ENCODE data around the gene CENPH. TPM values are rescaled to one million over a fixed set of nuclear protein-coding genes. Genes with fewer than 3 reads are reported as not detected.

CENPH gene
- total and polyA plus RNA-seq, 2 donors (not counting 3 experiments of a cell fraction or from before 2014, with no cell fraction given) = 6.5 to 16.4 TPM

GRCh38 chr5:69213513-69214215, 24.3 kb downstream of the CENPH start:
- ChIA-PET POLR2A (no interaction called here), CTCF (no interaction called here)
- intact Hi-C loops (cut with micrococcal nuclease) (no loop called here), dilution Hi-C loops (cut with MboI; ENCODE audit: extremely low pct_ligation_motif_present, low sequenced_read_pairs) (no loop called here)
- no peak overlapping the region for H3K27ac ChIP-seq (ENCODE audit: insufficient read depth, low read depth, low read length)
- H3K9ac ChIP-seq (replicated peaks; ENCODE audit: extremely low read depth, insufficient read depth, low read length) = no peak overlapping the region
- H3K9me1 ChIP-seq (replicated peaks; ENCODE audit: control insufficient read depth, extremely low read depth, insufficient read depth, low read length) = no peaks in the 10 kb centered on the region
- peaks cover under 1% of the 10 kb centered on the region for H3K79me2 ChIP-seq (ENCODE audit: control insufficient read depth, insufficient read depth, low read length)
- no peak overlapping the region for H3K4me3 ChIP-seq (replicated peaks in 1 of 3; ENCODE audit: insufficient read depth in 1 of 3, low read depth in 1 of 3, low read length in 3 of 3)
- no TSS peak for BruUV-seq (replicated peaks)
- no peak overlapping the region for H2AFZ ChIP-seq (ENCODE audit: low read depth, low read length)
- no peaks in the 10 kb centered on the region for H3K27me3 ChIP-seq (ENCODE audit: control insufficient read depth in 2 of 2, insufficient read depth in 2 of 2, low read length in 2 of 2)
- peaks cover 6% of the 10 kb centered on the region for H3K4me1 ChIP-seq (ENCODE audit: control insufficient read depth, extremely low read depth, insufficient read depth, low read length)
- no peak overlapping the region for H3K4me2 ChIP-seq (ENCODE audit: insufficient read depth, low read length)
- H3K9me3 ChIP-seq (replicated peaks; ENCODE audit: control insufficient read depth, insufficient read depth, low read length) = no peaks in the 10 kb centered on the region
- TF ChIP-seq POLR2A (IDR thresholded peaks at IDR 0.05; ENCODE audit: low read depth, low read length) = no peak
- peak; percentile 46 for TF ChIP-seq JUN (IDR thresholded peaks at IDR 0.05; ENCODE audit: borderline replicate concordance, insufficient read depth, insufficient read length, low read depth)
- peak; percentile 28 for TF ChIP-seq FOS (IDR thresholded peaks at IDR 0.05; ENCODE audit: borderline replicate concordance, insufficient read depth, low read length)
- no peaks in the 10 kb centered on the region for H3K36me3 ChIP-seq (ENCODE audit: control insufficient read depth in 2 of 2, extremely low read depth in 1 of 2, insufficient read depth in 2 of 2, low read length in 2 of 2)
- DNase-seq (ENCODE audit: low read depth, low spot score) (no peak), FAIRE-seq (peak; percentile 64)
- H4K20me1 ChIP-seq (replicated peaks; ENCODE audit: control insufficient read depth, extremely low read depth, insufficient read depth, low read length) = no peaks in the 10 kb centered on the region

- Histone ChIP-seq H3K9me3 (replicated peaks; ENCODE audit: control insufficient read depth, insufficient read depth, low read length) (no peaks in the 10 kb centered on the region), H3K36me3 (ENCODE audit: control insufficient read depth in 2 of 2, extremely low read depth in 1 of 2, insufficient read depth in 2 of 2, low read length in 2 of 2) (no peaks in the 10 kb centered on the region), H4K20me1 (replicated peaks; ENCODE audit: control insufficient read depth, extremely low read depth, insufficient read depth, low read length) (no peaks in the 10 kb centered on the region), H3K4me2 (ENCODE audit: insufficient read depth, low read length) (peak overlapping the region; percentile 97), H3K79me2 (ENCODE audit: control insufficient read depth, insufficient read depth, low read length) (peaks cover 5% of the 10 kb centered on the region), H3K9ac (replicated peaks; ENCODE audit: extremely low read depth, insufficient read depth, low read length) (peak overlapping the region; percentile 48), H2AFZ (ENCODE audit: low read depth, low read length) (peak overlapping the region; percentile 92), H3K27me3 (ENCODE audit: control insufficient read depth in 2 of 2, insufficient read depth in 2 of 2, low read length in 2 of 2) (no peaks in the 10 kb centered on the region), H3K4me1 (ENCODE audit: control insufficient read depth, extremely low read depth, insufficient read depth, low read length) (peaks cover 7% of the 10 kb centered on the region), H3K9me1 (replicated peaks; ENCODE audit: control insufficient read depth, extremely low read depth, insufficient read depth, low read length) (no peaks in the 10 kb centered on the region), H3K4me3 (replicated peaks in 1 of 3; ENCODE audit: insufficient read depth in 1 of 3, low read depth in 1 of 3, low read length in 3 of 3) (peak overlapping the region; percentile 1 to 80 (median 52)), H3K27ac (ENCODE audit: insufficient read depth, low read depth, low read length) (peak overlapping the region; percentile 15)
- BruUV-seq (replicated peaks) = TSS peak; percentile 90
- FAIRE-seq = no peak
- ChIA-PET CTCF (interaction anchor here (0.7 to 1.0 kb wide), 2 partner anchors 18 to 124 kb away, joined by 3 to 4 read pairs; partner anchors contain the start of genes CDK7 and SLC30A5), POLR2A (interaction anchor here (0.7 kb wide), 1 partner anchor 13 kb away, joined by 7 read pairs; no protein-coding TSS in a partner anchor)
- intact Hi-C loops (cut with micrococcal nuclease) (loop anchor here (1.0 kb wide), 1 partner anchor 28 kb away; the partner anchor contains the start of gene CENPH), dilution Hi-C loops (cut with MboI; ENCODE audit: extremely low pct_ligation_motif_present, low sequenced_read_pairs) (no loop called here)
- TF ChIP-seq POLR2A (IDR thresholded peaks at IDR 0.05; ENCODE audit: low read depth, low read length) = no peak
- TF ChIP-seq, protein P1, sequence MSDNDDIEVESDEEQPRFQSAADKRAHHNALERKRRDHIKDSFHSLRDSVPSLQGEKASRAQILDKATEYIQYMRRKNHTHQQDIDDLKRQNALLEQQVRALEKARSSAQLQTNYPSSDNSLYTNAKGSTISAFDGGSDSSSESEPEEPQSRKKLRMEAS (IDR thresholded peaks at IDR 0.05; ENCODE audit: insufficient read depth, insufficient read length) = no peak
- no peak for TF ChIP-seq POLR2AphosphoS5 (IDR thresholded peaks at IDR 0.05; ENCODE audit: insufficient read depth, low read depth, low read length)
- no peak for TF ChIP-seq JUN (IDR thresholded peaks at IDR 0.05; ENCODE audit: borderline replicate concordance, insufficient read depth, insufficient read length, low read depth)
- TF ChIP-seq FOS (IDR thresholded peaks at IDR 0.05; ENCODE audit: borderline replicate concordance, insufficient read depth, low read length) = no peak
- no peak for TF ChIP-seq EZH2 (IDR thresholded peaks at IDR 0.05; ENCODE audit: borderline replicate concordance, low read depth, low read length, severe bottlenecking)
- no peak for TF ChIP-seq GATA2 (IDR thresholded peaks at IDR 0.05; ENCODE audit: insufficient read depth, insufficient read length, low read depth, low read length)
- TF ChIP-seq, protein P2, sequence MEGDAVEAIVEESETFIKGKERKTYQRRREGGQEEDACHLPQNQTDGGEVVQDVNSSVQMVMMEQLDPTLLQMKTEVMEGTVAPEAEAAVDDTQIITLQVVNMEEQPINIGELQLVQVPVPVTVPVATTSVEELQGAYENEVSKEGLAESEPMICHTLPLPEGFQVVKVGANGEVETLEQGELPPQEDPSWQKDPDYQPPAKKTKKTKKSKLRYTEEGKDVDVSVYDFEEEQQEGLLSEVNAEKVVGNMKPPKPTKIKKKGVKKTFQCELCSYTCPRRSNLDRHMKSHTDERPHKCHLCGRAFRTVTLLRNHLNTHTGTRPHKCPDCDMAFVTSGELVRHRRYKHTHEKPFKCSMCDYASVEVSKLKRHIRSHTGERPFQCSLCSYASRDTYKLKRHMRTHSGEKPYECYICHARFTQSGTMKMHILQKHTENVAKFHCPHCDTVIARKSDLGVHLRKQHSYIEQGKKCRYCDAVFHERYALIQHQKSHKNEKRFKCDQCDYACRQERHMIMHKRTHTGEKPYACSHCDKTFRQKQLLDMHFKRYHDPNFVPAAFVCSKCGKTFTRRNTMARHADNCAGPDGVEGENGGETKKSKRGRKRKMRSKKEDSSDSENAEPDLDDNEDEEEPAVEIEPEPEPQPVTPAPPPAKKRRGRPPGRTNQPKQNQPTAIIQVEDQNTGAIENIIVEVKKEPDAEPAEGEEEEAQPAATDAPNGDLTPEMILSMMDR (IDR thresholded peaks at IDR 0.05; ENCODE audit: extremely low read depth in 1 of 2, insufficient read depth in 1 of 2, low read depth in 1 of 2, low read length in 2 of 2) = no peak
- TF ChIP-seq MYC (IDR thresholded peaks at IDR 0.05; ENCODE audit: low read depth, low read length) = no peak
- no peak for DNase-seq (ENCODE audit: low read depth, low spot score)
Observed at GRCh38 chr5:69217151-69217511, 27.7 kb downstream of the CENPH start.

Measured in endothelial cell of umbilical vein (primary cell).